Stimulated activated naive CD4-positive, alpha-beta T cell (primary cell): Measurements from ENCODE around the gene CACNB4.

Source experiments
- DNase-seq, 6 experiments: peaks; one replicate each; lab custom pipeline; 2025; lab: John Stamatoyannopoulos, UW

Gene CACNB4

GRCh38 chr2:151786077-151786476 lies 312.8 kb downstream of the CACNB4 start:
- no peak for DNase-seq

- DNase-seq, result no peak
Measured at GRCh38 chr2:151783133-151783520, 315.7 kb downstream of the CACNB4 start.
